Loucy (cell line): ENCODE measurements around the gene PGAM1.

ENCODE experiments used
- H2AFZ ChIP-seq: fragments of 200-600 bp; sonication (generic); 2 replicates; pipeline ENCODE4 v1.6.0; 2016; ENCODE audit warnings: antibody characterized with exemption, mild to moderate bottlenecking, low read length, moderate library complexity
- H3F3A ChIP-seq: fragments of 200-600 bp; 2 replicates; pipeline ENCODE4 v1.6.0; 2016; ENCODE audit warnings: antibody characterized with exemption, low read depth, mild to moderate bottlenecking
- H3K27me3 ChIP-seq: fragments of 200-600 bp; sonication (generic); 2 replicates; pipeline ENCODE4 v1.6.1; 2014; ENCODE audit warnings: low read length, mild to moderate bottlenecking; ENCODE audit not compliant: insufficient read depth, poor library complexity, severe bottlenecking
- H3K36me3 ChIP-seq: fragments of 200-600 bp; sonication (generic); 2 replicates; pipeline ENCODE4 v1.6.1; 2016; ENCODE audit warnings: low read length; ENCODE audit not compliant: insufficient read depth
- H3K4me1 ChIP-seq: fragments of 200-600 bp; sonication (generic); 2 replicates; pipeline ENCODE4 v1.5.1; 2014; ENCODE audit warnings: low read length, mild to moderate bottlenecking; ENCODE audit not compliant: insufficient read depth, poor library complexity, severe bottlenecking
- H3K4me2 ChIP-seq: fragments of 200-600 bp; sonication (generic); 2 replicates; pipeline ENCODE4 v1.6.0; 2014; ENCODE audit warnings: antibody characterized with exemption, low read length, low read depth, mild to moderate bottlenecking; ENCODE audit not compliant: poor library complexity, severe bottlenecking
- H3K4me3 ChIP-seq: fragments of 200-600 bp; sonication (generic); 2 replicates; pipeline ENCODE4 v1.5.1; 2014; ENCODE audit warnings: low read length, mild to moderate bottlenecking, mixed read lengths; ENCODE audit not compliant: poor library complexity, severe bottlenecking
- H3K79me2 ChIP-seq: fragments of 200-600 bp; sonication (generic); 2 replicates; pipeline ENCODE4 v1.6.1; 2014; ENCODE audit warnings: low read length; ENCODE audit not compliant: insufficient read depth
- H3K9ac ChIP-seq: fragments of 200-600 bp; sonication (generic); 2 replicates; pipeline ENCODE4 v1.6.0; 2014; ENCODE audit warnings: mild to moderate bottlenecking, low read depth, low read length, moderate library complexity; ENCODE audit not compliant: poor library complexity, severe bottlenecking
- H3K9me2 ChIP-seq: fragments of 200-600 bp; sonication (generic); replicated peaks from 2 replicates; pipeline ENCODE4 v1.6.1; 2016; ENCODE audit warnings: low read depth, low read length, mixed read lengths
- H3K9me3 ChIP-seq: fragments of 200-600 bp; sonication (generic); 2 replicates; pipeline ENCODE4 v1.6.1; 2014; ENCODE audit warnings: mild to moderate bottlenecking, antibody characterized with exemption, low read length, low read depth; ENCODE audit not compliant: insufficient read depth
- H4K20me1 ChIP-seq: fragments of 200-600 bp; sonication (generic); 2 replicates; pipeline ENCODE4 v1.6.0; 2014; ENCODE audit warnings: antibody characterized with exemption, low read length, mild to moderate bottlenecking; ENCODE audit not compliant: insufficient read depth, poor library complexity, severe bottlenecking
- CTCF ChIP-seq: fragments of 200-600 bp; sonication (generic); conservative IDR thresholded peaks from 2 replicates; pipeline ENCODE4 v1.5.1; 2014; ENCODE audit warnings: mild to moderate bottlenecking, antibody characterized with exemption, low read length
- EZH2phosphoT487 ChIP-seq: fragments of 200-600 bp; IDR thresholded peaks from 2 replicates; pipeline ENCODE4 v1.6.1; 2018; ENCODE audit warnings: antibody characterized with exemption, mild to moderate bottlenecking, moderate library complexity, borderline replicate concordance

Gene PGAM1

GRCh38 chr10:97384641-97385040 is 41.4 kb upstream of the PGAM1 start:
- Histone ChIP-seq H3F3A (no peaks in the 10 kb centered on the region), H3K9ac (no peak overlapping the region), H4K20me1 (no peaks in the 10 kb centered on the region), H3K9me2 (no peaks in the 10 kb centered on the region), H3K4me2 (no peak overlapping the region), H3K9me3 (no peaks in the 10 kb centered on the region), H3K36me3 (no peaks in the 10 kb centered on the region), H3K4me3 (no peak overlapping the region), H3K27me3 (no peaks in the 10 kb centered on the region), H3K4me1 (no peaks in the 10 kb centered on the region), H3K79me2 (no peaks in the 10 kb centered on the region), H2AFZ (no peak overlapping the region)
- TF ChIP-seq CTCF (no peak), EZH2phosphoT487 (no peak)

DNA sequence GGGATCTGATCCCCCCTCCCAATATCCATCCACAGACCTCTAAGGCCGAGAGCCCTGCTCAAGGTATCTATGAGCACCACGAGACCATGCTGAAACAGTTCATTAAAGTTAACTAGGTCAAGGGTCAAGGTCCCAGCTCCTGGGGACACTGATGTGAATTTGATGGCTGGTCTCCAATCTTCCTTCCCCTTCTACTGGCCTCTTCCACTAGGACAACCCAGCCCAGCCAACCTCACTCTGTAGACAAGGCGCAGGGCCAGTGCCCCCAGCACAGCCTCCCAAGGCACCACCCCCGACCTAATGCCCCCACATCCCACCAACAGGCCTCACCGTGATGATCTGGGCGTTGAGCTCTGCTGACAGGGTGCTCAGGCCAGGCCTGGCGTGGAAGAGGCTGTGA is 40.4 kb upstream of the PGAM1 start:
- Histone ChIP-seq H3K4me1 (no peaks in the 10 kb centered on the region), H2AFZ (no peak overlapping the region), H3K9ac (no peak overlapping the region), H3K9me2 (no peaks in the 10 kb centered on the region), H4K20me1 (no peaks in the 10 kb centered on the region), H3K4me2 (no peak overlapping the region), H3K36me3 (no peaks in the 10 kb centered on the region; the same call in 1 of the 2 replicates), H3K27me3 (no peaks in the 10 kb centered on the region), H3K79me2 (no peaks in the 10 kb centered on the region), H3F3A (no peaks in the 10 kb centered on the region), H3K9me3 (no peaks in the 10 kb centered on the region), H3K4me3 (no peak overlapping the region)
- TF ChIP-seq CTCF: no peak
- no peak for TF ChIP-seq EZH2phosphoT487

DNA sequence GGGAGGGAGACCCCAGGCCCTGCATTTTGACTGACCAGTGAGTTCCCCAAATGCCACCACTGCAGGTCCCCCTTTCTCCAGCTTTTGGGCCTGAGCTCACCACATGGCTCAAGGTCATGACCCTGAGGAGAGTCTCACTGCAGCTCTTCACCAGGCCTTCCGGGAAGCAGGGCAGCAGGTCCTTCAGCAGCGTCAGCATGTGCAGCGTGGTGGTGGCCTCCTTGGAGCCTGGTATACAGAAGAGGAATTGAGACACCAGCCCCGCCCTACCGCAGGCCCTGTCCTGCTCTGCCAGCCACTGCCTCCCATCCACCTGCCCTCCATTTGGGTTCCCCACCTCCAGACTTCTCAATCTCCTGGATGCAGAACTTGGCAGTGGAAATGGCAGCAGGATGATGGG is 37.8 kb upstream of the PGAM1 start:
- H3K4me1 ChIP-seq: no peaks in the 10 kb centered on the region
- no peaks in the 10 kb centered on the region for H3K9me2 ChIP-seq
- no peaks in the 10 kb centered on the region; the same call in 1 of the 2 replicates for H3K36me3 ChIP-seq
- H3F3A ChIP-seq: no peaks in the 10 kb centered on the region
- no peak overlapping the region for H3K4me3 ChIP-seq
- H3K79me2 ChIP-seq: no peaks in the 10 kb centered on the region
- no peaks in the 10 kb centered on the region for H3K9me3 ChIP-seq
- H3K9ac ChIP-seq: no peak overlapping the region
- H3K4me2 ChIP-seq: no peak overlapping the region
- H4K20me1 ChIP-seq: no peaks in the 10 kb centered on the region
- H3K27me3 ChIP-seq: no peaks in the 10 kb centered on the region
- no peak overlapping the region for H2AFZ ChIP-seq
- TF ChIP-seq CTCF (no peak), EZH2phosphoT487 (no peak)
